ENCODE measurements around the gene FAM222A. TPM values are rescaled to one million over a fixed set of nuclear protein-coding genes. Genes with fewer than 3 reads are reported as not detected.

FAM222A gene
- total RNA-seq, 1 experiment from 2014 or later: 1.6 TPM

DNA sequence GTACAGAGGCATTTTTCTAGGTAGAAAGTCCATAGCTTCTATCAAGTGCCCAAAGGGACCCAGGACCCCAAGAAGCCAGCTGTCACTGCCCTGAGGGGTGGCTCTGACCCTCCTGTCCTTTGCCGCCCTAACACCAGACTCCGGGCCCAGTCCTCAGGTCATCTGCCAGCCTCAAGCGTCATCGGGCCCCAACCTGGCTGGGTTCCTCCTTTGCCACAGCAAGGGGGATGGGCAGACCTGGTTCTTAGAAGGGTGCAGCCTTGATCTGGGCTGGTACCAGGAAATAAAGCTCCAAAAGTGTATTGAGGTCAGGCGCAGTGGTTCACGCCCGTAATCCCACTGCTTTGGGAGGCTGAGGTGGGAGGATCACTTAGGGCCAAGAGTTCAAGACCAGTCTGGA, 27.1 kb upstream of the FAM222A start (continued):
- TF ChIP-seq, protein P1, sequence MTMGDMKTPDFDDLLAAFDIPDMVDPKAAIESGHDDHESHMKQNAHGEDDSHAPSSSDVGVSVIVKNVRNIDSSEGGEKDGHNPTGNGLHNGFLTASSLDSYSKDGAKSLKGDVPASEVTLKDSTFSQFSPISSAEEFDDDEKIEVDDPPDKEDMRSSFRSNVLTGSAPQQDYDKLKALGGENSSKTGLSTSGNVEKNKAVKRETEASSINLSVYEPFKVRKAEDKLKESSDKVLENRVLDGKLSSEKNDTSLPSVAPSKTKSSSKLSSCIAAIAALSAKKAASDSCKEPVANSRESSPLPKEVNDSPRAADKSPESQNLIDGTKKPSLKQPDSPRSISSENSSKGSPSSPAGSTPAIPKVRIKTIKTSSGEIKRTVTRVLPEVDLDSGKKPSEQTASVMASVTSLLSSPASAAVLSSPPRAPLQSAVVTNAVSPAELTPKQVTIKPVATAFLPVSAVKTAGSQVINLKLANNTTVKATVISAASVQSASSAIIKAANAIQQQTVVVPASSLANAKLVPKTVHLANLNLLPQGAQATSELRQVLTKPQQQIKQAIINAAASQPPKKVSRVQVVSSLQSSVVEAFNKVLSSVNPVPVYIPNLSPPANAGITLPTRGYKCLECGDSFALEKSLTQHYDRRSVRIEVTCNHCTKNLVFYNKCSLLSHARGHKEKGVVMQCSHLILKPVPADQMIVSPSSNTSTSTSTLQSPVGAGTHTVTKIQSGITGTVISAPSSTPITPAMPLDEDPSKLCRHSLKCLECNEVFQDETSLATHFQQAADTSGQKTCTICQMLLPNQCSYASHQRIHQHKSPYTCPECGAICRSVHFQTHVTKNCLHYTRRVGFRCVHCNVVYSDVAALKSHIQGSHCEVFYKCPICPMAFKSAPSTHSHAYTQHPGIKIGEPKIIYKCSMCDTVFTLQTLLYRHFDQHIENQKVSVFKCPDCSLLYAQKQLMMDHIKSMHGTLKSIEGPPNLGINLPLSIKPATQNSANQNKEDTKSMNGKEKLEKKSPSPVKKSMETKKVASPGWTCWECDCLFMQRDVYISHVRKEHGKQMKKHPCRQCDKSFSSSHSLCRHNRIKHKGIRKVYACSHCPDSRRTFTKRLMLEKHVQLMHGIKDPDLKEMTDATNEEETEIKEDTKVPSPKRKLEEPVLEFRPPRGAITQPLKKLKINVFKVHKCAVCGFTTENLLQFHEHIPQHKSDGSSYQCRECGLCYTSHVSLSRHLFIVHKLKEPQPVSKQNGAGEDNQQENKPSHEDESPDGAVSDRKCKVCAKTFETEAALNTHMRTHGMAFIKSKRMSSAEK (CRISPR knock-in tag; IDR thresholded peaks at IDR 0.05; ENCODE audit: borderline replicate concordance): no peak

DNA sequence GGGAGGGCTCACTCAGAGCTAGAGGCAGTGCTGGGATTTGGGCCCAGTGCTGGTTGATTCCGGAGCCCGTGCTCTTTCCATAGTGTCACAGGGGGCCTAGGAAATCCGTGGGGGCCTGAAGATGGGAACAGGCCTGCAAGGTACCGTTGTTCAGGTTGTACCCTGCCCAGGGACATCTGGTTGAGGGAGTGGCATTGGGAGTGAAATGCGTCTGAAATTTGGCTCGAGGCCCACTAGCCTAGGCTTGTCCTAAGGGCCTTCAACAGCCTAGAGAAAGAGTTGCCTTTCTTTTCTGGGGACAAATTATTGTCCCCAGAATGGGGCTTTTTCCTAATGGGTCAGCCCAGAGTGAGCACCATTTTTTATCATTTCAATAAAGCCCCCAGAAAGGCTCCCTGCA, 26.4 kb upstream of the FAM222A start:
- Mint-ChIP-seq H3K36me3 (no peaks in the 10 kb centered on the region), H3K4me3 (no peak overlapping the region), H3K4me1 (no peaks in the 10 kb centered on the region), H3K9me3 (peaks cover 5% of the 10 kb centered on the region), H3K27me3 (ENCODE audit: low read depth) (peaks cover 21% of the 10 kb centered on the region), H3K27ac (no peak overlapping the region)
- TF ChIP-seq CBFB (CRISPR knock-in tag; IDR thresholded peaks at IDR 0.05; ENCODE audit: low read depth): no peak
- TF ChIP-seq OVOL2 (CRISPR knock-in tag; IDR thresholded peaks at IDR 0.05; ENCODE audit: borderline replicate concordance): no peak
- TF ChIP-seq, protein P2, sequence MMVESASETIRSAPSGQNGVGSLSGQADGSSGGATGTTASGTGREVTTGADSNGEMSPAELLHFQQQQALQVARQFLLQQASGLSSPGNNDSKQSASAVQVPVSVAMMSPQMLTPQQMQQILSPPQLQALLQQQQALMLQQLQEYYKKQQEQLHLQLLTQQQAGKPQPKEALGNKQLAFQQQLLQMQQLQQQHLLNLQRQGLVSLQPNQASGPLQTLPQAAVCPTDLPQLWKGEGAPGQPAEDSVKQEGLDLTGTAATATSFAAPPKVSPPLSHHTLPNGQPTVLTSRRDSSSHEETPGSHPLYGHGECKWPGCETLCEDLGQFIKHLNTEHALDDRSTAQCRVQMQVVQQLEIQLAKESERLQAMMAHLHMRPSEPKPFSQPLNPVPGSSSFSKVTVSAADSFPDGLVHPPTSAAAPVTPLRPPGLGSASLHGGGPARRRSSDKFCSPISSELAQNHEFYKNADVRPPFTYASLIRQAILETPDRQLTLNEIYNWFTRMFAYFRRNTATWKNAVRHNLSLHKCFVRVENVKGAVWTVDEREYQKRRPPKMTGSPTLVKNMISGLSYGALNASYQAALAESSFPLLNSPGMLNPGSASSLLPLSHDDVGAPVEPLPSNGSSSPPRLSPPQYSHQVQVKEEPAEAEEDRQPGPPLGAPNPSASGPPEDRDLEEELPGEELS (CRISPR knock-in tag; IDR thresholded peaks at IDR 0.05): no peak
- no peak for TF ChIP-seq JUN (CRISPR knock-in tag; IDR thresholded peaks at IDR 0.05)
- ATAC-seq (no peak), DNase-seq (ENCODE audit: low spot score) (no peak)
- ChIA-PET CTCF (interaction anchor here (1.1 to 1.3 kb wide), 2 partner anchors 9 to 89 kb away, joined by 3 to 4 read pairs; no protein-coding TSS in a partner anchor), POLR2A (no interaction called here)

DNA sequence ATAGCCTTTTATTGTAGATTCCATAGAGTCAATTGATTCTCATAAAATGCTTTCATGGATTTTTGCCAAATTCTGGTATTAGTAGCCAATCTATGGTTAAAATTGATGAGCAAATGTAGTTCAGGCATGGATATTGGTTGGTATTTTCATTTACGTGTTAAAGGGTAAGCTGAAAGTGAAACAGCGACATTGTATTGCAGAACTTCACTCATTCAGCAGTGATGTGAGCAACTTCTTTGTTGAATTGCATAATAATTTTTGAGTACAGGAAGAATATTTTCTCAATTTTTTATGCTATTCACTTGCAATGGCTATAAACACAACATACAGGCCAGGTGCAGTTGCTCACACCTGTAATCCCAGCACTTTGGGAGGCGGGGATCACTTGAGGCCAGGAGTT, 24.2 kb upstream of the FAM222A start:
- no peak overlapping the region for H3K4me3 Mint-ChIP-seq
- no peak for ATAC-seq
- H3K27ac Mint-ChIP-seq: no peak overlapping the region
- 0 out of 2 replicates have a peak, but pooled peaks cover 2% of the 10 kb centered on the region for H3K4me1 Mint-ChIP-seq
- no peaks in the 10 kb centered on the region for H3K36me3 Mint-ChIP-seq
- ChIA-PET CTCF (no interaction called here), POLR2A (no interaction called here)
- peaks cover 11% of the 10 kb centered on the region for H3K27me3 Mint-ChIP-seq (ENCODE audit: low read depth)
- no peak for DNase-seq (ENCODE audit: low spot score)
- H3K9me3 Mint-ChIP-seq: peaks cover 5% of the 10 kb centered on the region
- TF ChIP-seq ZBTB21 (CRISPR knock-in tag; IDR thresholded peaks at IDR 0.05; ENCODE audit: borderline replicate concordance) (no peak), ZNF232 (CRISPR knock-in tag; IDR thresholded peaks at IDR 0.05) (no peak), FOXP1 (CRISPR knock-in tag; IDR thresholded peaks at IDR 0.05; ENCODE audit: borderline replicate concordance) (no peak), PRRX2 (CRISPR knock-in tag; IDR thresholded peaks at IDR 0.05) (no peak), NFATC4 (CRISPR knock-in tag; IDR thresholded peaks at IDR 0.05) (no peak), JAZF1 (CRISPR knock-in tag; IDR thresholded peaks at IDR 0.05) (no peak)
- TF ChIP-seq, protein P3, sequence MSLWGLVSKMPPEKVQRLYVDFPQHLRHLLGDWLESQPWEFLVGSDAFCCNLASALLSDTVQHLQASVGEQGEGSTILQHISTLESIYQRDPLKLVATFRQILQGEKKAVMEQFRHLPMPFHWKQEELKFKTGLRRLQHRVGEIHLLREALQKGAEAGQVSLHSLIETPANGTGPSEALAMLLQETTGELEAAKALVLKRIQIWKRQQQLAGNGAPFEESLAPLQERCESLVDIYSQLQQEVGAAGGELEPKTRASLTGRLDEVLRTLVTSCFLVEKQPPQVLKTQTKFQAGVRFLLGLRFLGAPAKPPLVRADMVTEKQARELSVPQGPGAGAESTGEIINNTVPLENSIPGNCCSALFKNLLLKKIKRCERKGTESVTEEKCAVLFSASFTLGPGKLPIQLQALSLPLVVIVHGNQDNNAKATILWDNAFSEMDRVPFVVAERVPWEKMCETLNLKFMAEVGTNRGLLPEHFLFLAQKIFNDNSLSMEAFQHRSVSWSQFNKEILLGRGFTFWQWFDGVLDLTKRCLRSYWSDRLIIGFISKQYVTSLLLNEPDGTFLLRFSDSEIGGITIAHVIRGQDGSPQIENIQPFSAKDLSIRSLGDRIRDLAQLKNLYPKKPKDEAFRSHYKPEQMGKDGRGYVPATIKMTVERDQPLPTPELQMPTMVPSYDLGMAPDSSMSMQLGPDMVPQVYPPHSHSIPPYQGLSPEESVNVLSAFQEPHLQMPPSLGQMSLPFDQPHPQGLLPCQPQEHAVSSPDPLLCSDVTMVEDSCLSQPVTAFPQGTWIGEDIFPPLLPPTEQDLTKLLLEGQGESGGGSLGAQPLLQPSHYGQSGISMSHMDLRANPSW (CRISPR knock-in tag; conservative IDR thresholded peaks at IDR 0.05; ENCODE audit: low read depth): no peak
- TF ChIP-seq, protein P4, sequence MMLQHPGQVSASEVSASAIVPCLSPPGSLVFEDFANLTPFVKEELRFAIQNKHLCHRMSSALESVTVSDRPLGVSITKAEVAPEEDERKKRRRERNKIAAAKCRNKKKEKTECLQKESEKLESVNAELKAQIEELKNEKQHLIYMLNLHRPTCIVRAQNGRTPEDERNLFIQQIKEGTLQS (CRISPR knock-in tag; conservative IDR thresholded peaks at IDR 0.05): no peak
- TF ChIP-seq, protein P5, sequence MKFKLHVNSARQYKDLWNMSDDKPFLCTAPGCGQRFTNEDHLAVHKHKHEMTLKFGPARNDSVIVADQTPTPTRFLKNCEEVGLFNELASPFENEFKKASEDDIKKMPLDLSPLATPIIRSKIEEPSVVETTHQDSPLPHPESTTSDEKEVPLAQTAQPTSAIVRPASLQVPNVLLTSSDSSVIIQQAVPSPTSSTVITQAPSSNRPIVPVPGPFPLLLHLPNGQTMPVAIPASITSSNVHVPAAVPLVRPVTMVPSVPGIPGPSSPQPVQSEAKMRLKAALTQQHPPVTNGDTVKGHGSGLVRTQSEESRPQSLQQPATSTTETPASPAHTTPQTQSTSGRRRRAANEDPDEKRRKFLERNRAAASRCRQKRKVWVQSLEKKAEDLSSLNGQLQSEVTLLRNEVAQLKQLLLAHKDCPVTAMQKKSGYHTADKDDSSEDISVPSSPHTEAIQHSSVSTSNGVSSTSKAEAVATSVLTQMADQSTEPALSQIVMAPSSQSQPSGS (CRISPR knock-in tag; IDR thresholded peaks at IDR 0.05; ENCODE audit: borderline replicate concordance, low read depth): no peak
- TF ChIP-seq, protein P6, sequence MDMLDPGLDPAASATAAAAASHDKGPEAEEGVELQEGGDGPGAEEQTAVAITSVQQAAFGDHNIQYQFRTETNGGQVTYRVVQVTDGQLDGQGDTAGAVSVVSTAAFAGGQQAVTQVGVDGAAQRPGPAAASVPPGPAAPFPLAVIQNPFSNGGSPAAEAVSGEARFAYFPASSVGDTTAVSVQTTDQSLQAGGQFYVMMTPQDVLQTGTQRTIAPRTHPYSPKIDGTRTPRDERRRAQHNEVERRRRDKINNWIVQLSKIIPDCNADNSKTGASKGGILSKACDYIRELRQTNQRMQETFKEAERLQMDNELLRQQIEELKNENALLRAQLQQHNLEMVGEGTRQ (CRISPR knock-in tag; IDR thresholded peaks at IDR 0.05): no peak
- TF ChIP-seq, protein P7, sequence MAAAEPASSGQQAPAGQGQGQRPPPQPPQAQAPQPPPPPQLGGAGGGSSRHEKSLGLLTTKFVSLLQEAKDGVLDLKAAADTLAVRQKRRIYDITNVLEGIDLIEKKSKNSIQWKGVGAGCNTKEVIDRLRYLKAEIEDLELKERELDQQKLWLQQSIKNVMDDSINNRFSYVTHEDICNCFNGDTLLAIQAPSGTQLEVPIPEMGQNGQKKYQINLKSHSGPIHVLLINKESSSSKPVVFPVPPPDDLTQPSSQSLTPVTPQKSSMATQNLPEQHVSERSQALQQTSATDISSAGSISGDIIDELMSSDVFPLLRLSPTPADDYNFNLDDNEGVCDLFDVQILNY (CRISPR knock-in tag; IDR thresholded peaks at IDR 0.05): no peak
- TF ChIP-seq, protein P8, sequence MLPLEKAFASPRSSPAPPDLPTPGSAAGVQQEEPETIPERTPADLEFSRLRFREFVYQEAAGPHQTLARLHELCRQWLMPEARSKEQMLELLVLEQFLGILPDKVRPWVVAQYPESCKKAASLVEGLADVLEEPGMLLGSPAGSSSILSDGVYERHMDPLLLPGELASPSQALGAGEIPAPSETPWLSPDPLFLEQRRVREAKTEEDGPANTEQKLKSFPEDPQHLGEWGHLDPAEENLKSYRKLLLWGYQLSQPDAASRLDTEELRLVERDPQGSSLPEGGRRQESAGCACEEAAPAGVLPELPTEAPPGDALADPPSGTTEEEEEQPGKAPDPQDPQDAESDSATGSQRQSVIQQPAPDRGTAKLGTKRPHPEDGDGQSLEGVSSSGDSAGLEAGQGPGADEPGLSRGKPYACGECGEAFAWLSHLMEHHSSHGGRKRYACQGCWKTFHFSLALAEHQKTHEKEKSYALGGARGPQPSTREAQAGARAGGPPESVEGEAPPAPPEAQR (CRISPR knock-in tag; IDR thresholded peaks at IDR 0.05): no peak

Data from WTC11 (cell line).